Stimulated activated CD4-positive, alpha-beta T cell treated with anti-CD3 and anti-CD28 coated beads, Interleukin-1b, Interleukin-23, amount 100 ng/mL, for 48 hours (primary cell): ENCODE results near the gene TPRG1L.
"Not testable (repeated sequence)": the region's sequence is repeated elsewhere in the genome, so short reads cannot be mapped to it uniquely, and the experiment has no call there.

ENCODE experiments used
- DNase-seq: peaks from one replicate; pipeline ENCODE4 v3.0.0-alpha.2; 2020

The TPRG1L gene

GRCh38 chr1:3609769-3610526, 14.9 kb upstream of the TPRG1L start:
- no peak for DNase-seq

- DNase-seq, result no peak
Observed at GRCh38 chr1:3610527-3611169, 14.2 kb upstream of the TPRG1L start.

- peak; percentile 43 for DNase-seq
Observed at GRCh38 chr1:3611170-3612019, 13.4 kb upstream of the TPRG1L start, which contains the start of gene MEGF6. MEGF6 (minus strand) TSS chr1:3611508; CDS start chr1:3611268, 240 bp downstream.

GRCh38 chr1:3612123-3612522, 12.7 kb upstream of the TPRG1L start:
- DNase-seq, result no peak

GRCh38 chr1:3614755-3615742, 9.8 kb upstream of the TPRG1L start:
- no peak for DNase-seq

- DNase-seq, result no peak
Observed at GRCh38 chr1:3616861-3617260, 8.0 kb upstream of the TPRG1L start.

- DNase-seq, result no peak
Observed at GRCh38 chr1:3617806-3618345, 6.9 kb upstream of the TPRG1L start.

GRCh38 chr1:3618531-3618880, 6.3 kb upstream of the TPRG1L start:
- DNase-seq, result no peak

GRCh38 chr1:3618881-3619671, 5.7 kb upstream of the TPRG1L start:
- DNase-seq, result peak; percentile 72

- DNase-seq, result no peak
Observed at GRCh38 chr1:3620708-3621107, 4.1 kb upstream of the TPRG1L start.

GRCh38 chr1:3621151-3621671, 3.6 kb upstream of the TPRG1L start:
- DNase-seq, result not testable (repeated sequence)

- DNase-seq, result not testable (repeated sequence)
Observed at GRCh38 chr1:3622102-3622501, 2.7 kb upstream of the TPRG1L start.

- no peak for DNase-seq
Observed at GRCh38 chr1:3623441-3624199, 1.2 kb upstream of the TPRG1L start.

GRCh38 chr1:3625151-3625907, 514 bp downstream of the TPRG1L start:
- no peak for DNase-seq

GRCh38 chr1:3626025-3626424, 1.2 kb downstream of the TPRG1L start:
- no peak for DNase-seq

- DNase-seq, result no peak
Observed at GRCh38 chr1:3627515-3628253, 2.9 kb downstream of the TPRG1L start.

GRCh38 chr1:3628445-3628844, 3.6 kb downstream of the TPRG1L start:
- no peak for DNase-seq

GRCh38 chr1:3629561-3630160, 4.8 kb downstream of the TPRG1L start:
- DNase-seq, result no peak
